Smooth muscle cell of the brain vasculature (primary cell): ENCODE measurements around the gene DGKQ.
"Not testable (repeated sequence)": the region's sequence is repeated elsewhere in the genome, so short reads cannot be mapped to it uniquely, and the experiment has no call there.

Experiments
- DNase-seq: peaks from one replicate; pipeline ENCODE4 v3.0.0-alpha.2; 2012; ENCODE audit warnings: low read depth, low spot score

Gene DGKQ

GRCh38 chr4:925171-925570 is 48.2 kb downstream of the DGKQ start:
- DNase-seq, result no peak

DNA sequence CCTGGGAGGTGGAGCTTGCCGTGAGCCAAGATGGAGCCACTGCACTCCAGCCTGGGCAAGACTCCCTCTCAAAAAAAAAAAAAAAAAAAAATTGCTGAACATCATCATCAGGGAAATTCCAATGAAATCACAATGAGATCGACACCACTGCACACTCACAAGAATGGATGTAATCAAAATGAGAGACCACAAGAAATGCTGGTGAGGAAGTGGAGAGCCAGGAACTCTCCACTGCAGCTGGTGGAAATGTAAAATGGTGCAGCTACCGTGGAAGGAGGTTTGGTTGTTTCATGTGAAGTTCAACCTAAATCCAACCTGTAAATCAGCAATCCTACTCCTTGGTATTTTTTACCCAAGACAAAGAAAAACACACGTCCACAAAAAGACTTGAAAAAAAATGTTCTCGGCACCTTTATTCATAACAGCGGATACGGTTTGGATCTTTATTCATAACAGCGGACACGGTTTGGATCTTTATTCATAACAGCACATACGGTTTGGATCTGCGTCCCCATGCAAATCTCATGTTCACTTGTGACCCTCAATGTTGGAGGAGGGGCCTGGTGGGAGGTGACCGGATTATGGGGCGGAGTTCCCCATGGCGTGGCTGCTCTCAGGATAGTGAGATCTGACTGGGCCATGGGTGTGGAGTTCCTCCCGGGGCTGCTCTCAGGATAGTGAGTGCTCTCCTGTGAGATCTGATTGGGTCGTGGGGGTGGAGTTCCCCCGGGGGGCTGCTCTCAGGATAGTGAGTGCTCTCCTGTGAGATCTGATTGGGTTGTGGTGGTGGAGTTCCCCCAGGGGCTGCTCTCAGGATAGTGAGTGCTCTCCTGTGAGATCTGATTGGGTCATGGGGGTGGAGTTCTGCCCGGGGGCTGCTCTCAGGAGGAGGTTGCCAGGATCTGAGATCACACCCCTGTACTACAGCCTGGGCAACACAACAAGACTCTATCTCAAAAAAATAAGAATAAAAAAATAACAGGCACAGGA is 49.0 kb downstream of the DGKQ start:
- no peak for DNase-seq

- no peak for DNase-seq
Observed at GRCh38 chr4:921830-922331, 51.5 kb downstream of the DGKQ start.

DNA sequence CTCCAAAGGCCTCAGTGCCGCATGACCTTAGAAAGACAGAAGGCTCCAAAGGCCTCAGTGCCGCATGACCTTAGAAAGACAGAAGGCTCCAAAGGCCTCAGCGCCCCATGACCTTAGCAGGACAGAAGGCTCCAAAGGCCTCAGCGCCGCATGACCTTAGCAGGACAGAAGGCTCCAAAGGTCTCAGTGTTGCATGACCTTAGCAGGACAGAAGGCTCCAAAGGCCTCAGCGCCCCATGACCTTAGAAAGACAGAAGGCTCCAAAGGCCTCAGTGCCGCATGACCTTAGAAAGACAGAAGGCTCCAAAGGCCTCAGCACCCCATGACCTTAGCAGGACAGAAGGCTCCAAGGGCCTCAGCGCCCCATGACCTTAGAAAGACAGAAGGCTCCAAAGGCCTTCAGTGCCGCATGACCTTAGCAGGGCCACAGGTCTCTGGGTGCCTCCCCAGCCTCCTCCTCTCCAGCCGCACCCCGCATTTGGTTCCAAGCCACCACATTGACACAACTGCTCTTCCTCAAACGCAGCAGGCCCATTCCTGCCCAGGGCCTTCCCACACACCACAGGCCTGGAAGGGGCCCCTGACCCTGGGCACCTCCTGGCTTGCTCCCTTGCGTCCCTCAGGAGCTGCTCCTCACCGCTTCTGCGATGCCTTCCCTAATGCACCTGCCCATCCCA is 54.2 kb downstream of the DGKQ start:
- DNase-seq, result not testable (repeated sequence)

DNA sequence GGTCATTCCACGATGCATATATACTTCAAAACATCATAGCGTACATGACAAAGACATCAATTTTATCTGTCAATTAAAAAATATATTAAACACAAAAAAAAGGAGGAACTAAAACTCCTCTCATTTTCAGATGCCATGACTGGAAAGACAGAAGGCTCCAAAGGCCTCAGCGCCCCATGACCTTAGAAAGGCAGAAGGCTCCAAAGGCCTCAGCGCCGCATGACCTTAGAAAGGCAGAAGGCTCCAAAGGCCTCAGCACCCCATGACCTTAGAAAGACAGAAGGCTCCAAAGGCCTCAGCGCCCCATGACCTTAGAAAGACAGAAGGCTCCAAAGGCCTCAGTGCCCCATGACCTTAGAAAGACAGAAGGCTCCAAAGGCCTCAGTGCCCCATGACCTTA is 54.8 kb downstream of the DGKQ start:
- DNase-seq, result not testable (repeated sequence)

GRCh38 chr4:917992-918391 is 55.4 kb downstream of the DGKQ start:
- DNase-seq, result no peak

- no peak for DNase-seq
Observed at GRCh38 chr4:917466-917865, 55.9 kb downstream of the DGKQ start.

GRCh38 chr4:915595-915994 is 57.8 kb downstream of the DGKQ start:
- DNase-seq, result no peak

DNA sequence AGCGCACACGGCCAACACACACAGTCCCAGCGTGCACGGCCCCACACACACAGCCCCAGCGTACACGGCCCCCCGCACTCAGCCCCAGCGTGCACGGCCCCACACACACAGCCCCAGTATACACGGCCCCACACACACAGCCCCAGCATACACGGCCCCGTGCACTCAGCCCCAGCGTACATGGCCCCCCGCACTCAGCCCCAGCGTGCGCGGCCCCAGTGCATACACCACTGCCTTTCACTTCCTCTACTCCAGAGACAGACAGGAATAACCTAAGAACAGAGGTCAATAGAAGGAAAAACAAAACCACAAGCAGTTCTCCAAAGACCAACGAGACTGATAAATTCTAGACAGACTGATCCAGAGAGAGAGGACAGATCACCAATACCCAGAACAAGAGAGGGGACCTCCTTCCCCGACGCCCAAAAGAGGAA is 58.3 kb downstream of the DGKQ start:
- DNase-seq, result no peak

GRCh38 chr4:914531-914930 is 58.8 kb downstream of the DGKQ start:
- DNase-seq, result no peak

GRCh38 chr4:913280-913618 is 60.1 kb downstream of the DGKQ start:
- DNase-seq, result no peak

DNA sequence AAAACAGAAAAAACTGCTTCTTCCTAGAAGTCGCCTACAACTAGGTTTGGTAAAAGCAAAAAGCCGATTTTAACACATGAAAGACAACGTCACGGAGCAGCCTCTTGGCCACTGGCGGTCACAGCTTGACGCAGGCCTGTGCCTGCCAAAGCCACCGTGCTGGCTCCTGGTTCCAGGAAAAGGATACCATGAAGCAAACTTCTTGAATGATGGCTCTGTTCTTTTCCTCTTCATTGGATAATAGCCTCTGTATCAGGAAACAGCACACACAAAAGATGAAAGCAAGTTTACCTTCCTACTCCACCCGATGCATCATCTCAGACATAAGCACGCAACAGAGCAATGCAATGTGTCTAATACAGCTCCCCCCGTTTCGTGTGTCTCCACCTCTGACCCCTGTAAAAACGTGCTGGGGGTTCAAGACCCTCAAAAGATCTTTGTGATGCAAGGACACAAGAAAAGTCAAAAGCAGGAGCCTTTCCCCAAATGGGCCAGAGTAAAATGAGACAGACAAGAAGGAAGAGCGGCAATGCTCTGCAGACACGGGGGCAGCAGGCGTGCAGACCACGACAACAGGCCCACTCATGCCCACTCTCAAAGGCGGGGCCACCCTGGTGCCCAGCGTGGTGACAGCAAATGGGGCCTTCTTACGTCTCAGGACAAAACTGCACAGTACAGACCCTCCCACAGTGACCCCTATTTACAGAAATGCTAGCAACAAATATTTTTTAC is 60.7 kb downstream of the DGKQ start:
- no peak for DNase-seq

- no peak for DNase-seq
Observed at GRCh38 chr4:911871-912490, 61.4 kb downstream of the DGKQ start.

DNA sequence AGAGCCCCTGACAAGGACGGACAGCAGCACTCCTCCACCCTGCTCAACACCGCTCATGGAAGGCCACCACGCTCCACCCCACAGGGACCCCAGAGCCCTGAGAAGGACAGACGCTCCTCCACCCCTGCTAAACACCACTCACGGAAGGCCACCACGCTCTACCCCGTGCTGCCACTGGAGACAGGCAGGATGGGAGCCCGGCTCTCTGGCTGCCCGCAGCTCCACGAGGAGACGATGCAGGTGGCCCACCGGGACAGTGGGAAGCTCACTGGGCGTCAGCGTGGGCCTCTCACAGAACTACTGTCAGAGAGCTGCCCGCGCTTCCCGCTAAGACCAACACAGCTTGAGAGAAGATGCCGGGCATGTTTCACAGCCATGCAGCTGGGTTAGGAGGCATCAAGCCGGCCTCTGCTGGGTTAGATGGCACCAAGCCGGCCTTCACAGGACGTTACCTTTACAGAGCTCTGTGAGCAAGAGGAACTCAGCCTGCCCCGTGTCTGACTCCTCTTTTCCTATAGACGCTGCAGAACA is 62.1 kb downstream of the DGKQ start:
- DNase-seq, result no peak

DNA sequence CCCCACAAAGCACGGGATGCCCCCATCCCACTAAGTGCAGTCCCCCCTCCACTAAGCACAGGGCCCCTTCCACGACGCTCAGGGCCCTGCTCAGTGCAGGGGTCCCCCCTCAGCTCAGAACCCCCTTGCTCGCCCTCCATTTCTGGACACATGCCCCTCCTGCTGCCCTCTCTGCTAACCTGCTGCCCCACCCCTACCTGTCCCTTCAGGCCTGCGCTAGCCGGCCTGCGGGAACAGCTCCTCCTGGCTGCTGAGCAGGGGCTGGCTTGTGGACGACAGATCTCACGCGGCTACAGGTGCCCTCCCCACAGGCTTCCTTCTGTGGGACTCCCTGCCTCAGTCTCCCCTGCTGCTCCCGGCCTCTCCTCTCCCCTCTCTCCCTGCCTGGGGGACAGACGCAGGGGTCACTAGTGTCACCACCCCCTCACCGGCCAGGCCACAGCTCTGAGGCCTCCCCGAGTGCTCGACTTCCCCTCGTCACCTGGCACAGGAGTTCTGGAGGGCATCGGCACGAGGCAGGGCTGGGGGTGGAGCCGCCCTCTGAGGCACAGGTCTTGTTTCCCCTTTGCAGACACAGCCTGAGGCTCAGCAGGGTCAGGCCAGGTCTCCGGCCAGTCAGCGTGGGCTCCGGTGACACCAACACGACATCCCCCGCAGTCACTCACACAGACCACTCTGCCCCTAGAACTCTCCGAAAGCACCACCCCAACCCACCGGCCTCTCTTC is 62.8 kb downstream of the DGKQ start:
- no peak for DNase-seq

GRCh38 chr4:909821-910220 is 63.5 kb downstream of the DGKQ start:
- DNase-seq, result no peak

- DNase-seq, result no peak
Observed at GRCh38 chr4:909131-909571, 64.2 kb downstream of the DGKQ start.
